Stimulated activated CD4-positive, alpha-beta T cell treated with anti-CD3 and anti-CD28 coated beads, Interleukin-1b, Interleukin-23, amount 100 ng/mL, for 24 hours (primary cell): ENCODE measurements around the gene DNAH2.

Experiments
- DNase-seq, 4 experiments: peaks; one replicate each; pipeline ENCODE4 v3.0.0-alpha.2; 2020; ENCODE audit warnings: low read depth in 4 of 4, low spot score in 1 of 4

DNAH2 gene

GRCh38 chr17:7701681-7702080 lies 15.9 kb upstream of the DNAH2 start:
- DNase-seq, result no peak

GRCh38 chr17:7702776-7703175 lies 14.8 kb upstream of the DNAH2 start:
- DNase-seq, result no peak

GRCh38 chr17:7703584-7704479 lies 13.7 kb upstream of the DNAH2 start:
- DNase-seq, result no peak

- no peak for DNase-seq
Measured at GRCh38 chr17:7704601-7705268, 12.8 kb upstream of the DNAH2 start, which contains the start of gene EFNB3. EFNB3 (plus strand) TSS chr17:7705202; CDS start chr17:7705599, 397 bp downstream.

- DNase-seq, result no peak
Measured at GRCh38 chr17:7705269-7706255, 12.0 kb upstream of the DNAH2 start.

GRCh38 chr17:7706631-7707354 lies 10.8 kb upstream of the DNAH2 start:
- DNase-seq, result no peak

- DNase-seq, result no peak
Measured at GRCh38 chr17:7707446-7707845, 10.1 kb upstream of the DNAH2 start.

- no peak for DNase-seq
Measured at GRCh38 chr17:7707858-7708750, 9.4 kb upstream of the DNAH2 start.

GRCh38 chr17:7709031-7709430 lies 8.5 kb upstream of the DNAH2 start:
- no peak for DNase-seq

- no peak for DNase-seq
Measured at GRCh38 chr17:7710301-7710700, 7.2 kb upstream of the DNAH2 start.

- DNase-seq, result no peak
Measured at GRCh38 chr17:7711051-7711755, 6.3 kb upstream of the DNAH2 start.

- DNase-seq, result no peak
Measured at GRCh38 chr17:7712111-7712771, 5.3 kb upstream of the DNAH2 start.

- DNase-seq, result no peak
Measured at GRCh38 chr17:7713782-7714181, 3.8 kb upstream of the DNAH2 start.

- DNase-seq, result no peak
Measured at GRCh38 chr17:7714721-7715594, 2.6 kb upstream of the DNAH2 start.

GRCh38 chr17:7715936-7716886 lies 1.3 kb upstream of the DNAH2 start:
- DNase-seq, result no peak

GRCh38 chr17:7717756-7718350 lies 309 bp downstream of the DNAH2 start:
- no peak for DNase-seq
